Measurements from ENCODE around the gene TPCN2. TPM values are rescaled to one million over a fixed set of nuclear protein-coding genes. Genes with fewer than 3 reads are reported as not detected.

The TPCN2 gene
- total RNA-seq, 2 donors from 2014 or later, result 17.6 to 31.0 TPM

- Histone ChIP-seq H3K4me3 (no peak overlapping the region), H3K9me3 (no peaks in the 10 kb centered on the region), H3K27ac (peak overlapping the region; percentile 56 to 60), H3K27me3 (replicated peaks; ENCODE audit: insufficient read depth) (no peaks in the 10 kb centered on the region), H3K4me1 (replicated peaks) (peaks cover 3% of the 10 kb centered on the region), H3K36me3 (no peaks in the 10 kb centered on the region)
- intact Hi-C loops (cut with DNase I), result no loop called here
- 89% methylated on average over 20 of the region's 20 CpGs for WGBS
- DNase-seq (ENCODE audit: low spot score), result no peak
- no peak for TF ChIP-seq POLR2AphosphoS5 (IDR thresholded peaks at IDR 0.05)
- TF ChIP-seq CTCF (IDR thresholded peaks at IDR 0.05), result no peak
- TF ChIP-seq POLR2A (IDR thresholded peaks at IDR 0.05), result no peak
Observed at GRCh38 chr11:69003866-69004367, 44.8 kb upstream of the TPCN2 start.

GRCh38 chr11:69004411-69005182 is 44.1 kb upstream of the TPCN2 start:
- no peak for DNase-seq (ENCODE audit: low spot score)
- Histone ChIP-seq H3K27me3 (replicated peaks; ENCODE audit: insufficient read depth) (no peaks in the 10 kb centered on the region), H3K9me3 (no peaks in the 10 kb centered on the region), H3K4me1 (replicated peaks) (peaks cover 3% of the 10 kb centered on the region), H3K27ac (peak overlapping the region; percentile 19 to 60), H3K36me3 (no peaks in the 10 kb centered on the region), H3K4me3 (no peak overlapping the region)
- intact Hi-C loops (cut with DNase I), result no loop called here
- no peak for TF ChIP-seq POLR2A (IDR thresholded peaks at IDR 0.05)
- peak; percentile 7 for TF ChIP-seq POLR2AphosphoS5 (IDR thresholded peaks at IDR 0.05)
- WGBS, result 76% methylated on average over 11 of the region's 13 CpGs

GRCh38 chr11:69005183-69005630 is 43.5 kb upstream of the TPCN2 start:
- no peak for DNase-seq (ENCODE audit: low spot score)
- WGBS, result 75% methylated on average over 23 of the region's 27 CpGs
- H3K4me3 ChIP-seq, result no peak overlapping the region
- intact Hi-C loops (cut with DNase I), result no loop called here
- no peaks in the 10 kb centered on the region for H3K27me3 ChIP-seq (replicated peaks; ENCODE audit: insufficient read depth)
- H3K4me1 ChIP-seq (replicated peaks), result peaks cover 3% of the 10 kb centered on the region
- TF ChIP-seq CTCF (IDR thresholded peaks at IDR 0.05) (no peak), POLR2AphosphoS5 (IDR thresholded peaks at IDR 0.05) (no peak), POLR2A (IDR thresholded peaks at IDR 0.05) (no peak)
- peak overlapping the region; percentile 19 to 60 for H3K27ac ChIP-seq
- H3K36me3 ChIP-seq, result no peaks in the 10 kb centered on the region
- H3K9me3 ChIP-seq, result no peaks in the 10 kb centered on the region

- DNase-seq (ENCODE audit: low spot score), result no peak
- TF ChIP-seq POLR2A (IDR thresholded peaks at IDR 0.05), result no peak
- no peak for TF ChIP-seq POLR2AphosphoS5 (IDR thresholded peaks at IDR 0.05)
- TF ChIP-seq CTCF (IDR thresholded peaks at IDR 0.05), result no peak
- Histone ChIP-seq H3K36me3 (no peaks in the 10 kb centered on the region), H3K4me3 (no peak overlapping the region), H3K27ac (no peak overlapping the region), H3K27me3 (replicated peaks; ENCODE audit: insufficient read depth) (no peaks in the 10 kb centered on the region), H3K9me3 (no peaks in the 10 kb centered on the region), H3K4me1 (replicated peaks) (peaks cover 3% of the 10 kb centered on the region)
- intact Hi-C loops (cut with DNase I), result no loop called here
- 91% methylated on average over 48 of the region's 48 CpGs for WGBS
Observed at GRCh38 chr11:69005631-69006368, 42.9 kb upstream of the TPCN2 start.

GRCh38 chr11:69006816-69007215 is 41.9 kb upstream of the TPCN2 start:
- WGBS, result 77% methylated on average over 12 of the region's 12 CpGs
- no peak for TF ChIP-seq POLR2A (IDR thresholded peaks at IDR 0.05)
- TF ChIP-seq POLR2AphosphoS5 (IDR thresholded peaks at IDR 0.05), result no peak
- no peak for TF ChIP-seq CTCF (IDR thresholded peaks at IDR 0.05)
- intact Hi-C loops (cut with DNase I), result no loop called here
- peaks cover 3% of the 10 kb centered on the region for H3K4me1 ChIP-seq (replicated peaks)
- H3K4me3 ChIP-seq, result no peak overlapping the region
- no peaks in the 10 kb centered on the region for H3K9me3 ChIP-seq
- no peak for DNase-seq (ENCODE audit: low spot score)
- H3K27me3 ChIP-seq (replicated peaks; ENCODE audit: insufficient read depth), result no peaks in the 10 kb centered on the region
- H3K27ac ChIP-seq, result no peak overlapping the region
- no peaks in the 10 kb centered on the region for H3K36me3 ChIP-seq
